Measurements from ENCODE around the gene ACE.
A peak's percentile ranks its signal among the peaks of the same experiment; 100 is the strongest.

Gene ACE

GRCh38 chr17:63492940-63493339, 16.1 kb downstream of the ACE start:
- no peak for DNase-seq

- no peak for DNase-seq
Measured at GRCh38 chr17:63493411-63493810, 16.6 kb downstream of the ACE start.

- no peak for DNase-seq
Measured at GRCh38 chr17:63494300-63494928, 17.6 kb downstream of the ACE start.

GRCh38 chr17:63495491-63495890, 18.6 kb downstream of the ACE start:
- DNase-seq: no peak

- no peak for DNase-seq
Measured at GRCh38 chr17:63496177-63496576, 19.3 kb downstream of the ACE start.

- no peak for DNase-seq
Measured at GRCh38 chr17:63496663-63497400, 20.0 kb downstream of the ACE start.

GRCh38 chr17:63497708-63498483, 21.0 kb downstream of the ACE start:
- no peak for DNase-seq

DNA sequence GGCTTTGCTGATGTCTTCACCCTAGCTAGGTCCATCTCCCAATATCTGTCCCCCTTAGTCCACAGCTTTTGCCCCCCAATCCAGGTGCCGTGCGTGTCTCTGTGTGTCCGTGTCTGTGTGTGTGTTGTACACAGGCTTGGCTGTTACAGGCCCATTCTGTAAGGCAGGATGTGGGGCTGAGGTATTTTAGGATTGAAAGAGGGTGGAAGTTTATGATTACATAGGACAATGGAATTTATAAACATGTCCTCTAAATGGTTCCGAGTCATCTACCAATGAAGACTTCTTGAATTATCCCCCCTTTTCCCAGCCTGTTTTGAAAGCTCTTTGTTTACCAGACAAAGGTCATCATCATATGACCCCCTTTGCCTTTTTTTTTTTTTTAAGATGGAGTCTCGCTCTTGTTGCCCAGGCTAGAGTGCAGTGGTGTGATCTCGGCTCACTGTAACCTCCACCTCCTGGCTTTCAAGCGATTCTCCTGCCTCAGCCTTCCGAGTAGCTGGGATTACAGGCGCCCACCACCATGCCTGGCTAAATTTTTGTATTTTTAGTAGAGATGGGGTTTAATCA, 21.9 kb downstream of the ACE start:
- no peak for DNase-seq

DNA sequence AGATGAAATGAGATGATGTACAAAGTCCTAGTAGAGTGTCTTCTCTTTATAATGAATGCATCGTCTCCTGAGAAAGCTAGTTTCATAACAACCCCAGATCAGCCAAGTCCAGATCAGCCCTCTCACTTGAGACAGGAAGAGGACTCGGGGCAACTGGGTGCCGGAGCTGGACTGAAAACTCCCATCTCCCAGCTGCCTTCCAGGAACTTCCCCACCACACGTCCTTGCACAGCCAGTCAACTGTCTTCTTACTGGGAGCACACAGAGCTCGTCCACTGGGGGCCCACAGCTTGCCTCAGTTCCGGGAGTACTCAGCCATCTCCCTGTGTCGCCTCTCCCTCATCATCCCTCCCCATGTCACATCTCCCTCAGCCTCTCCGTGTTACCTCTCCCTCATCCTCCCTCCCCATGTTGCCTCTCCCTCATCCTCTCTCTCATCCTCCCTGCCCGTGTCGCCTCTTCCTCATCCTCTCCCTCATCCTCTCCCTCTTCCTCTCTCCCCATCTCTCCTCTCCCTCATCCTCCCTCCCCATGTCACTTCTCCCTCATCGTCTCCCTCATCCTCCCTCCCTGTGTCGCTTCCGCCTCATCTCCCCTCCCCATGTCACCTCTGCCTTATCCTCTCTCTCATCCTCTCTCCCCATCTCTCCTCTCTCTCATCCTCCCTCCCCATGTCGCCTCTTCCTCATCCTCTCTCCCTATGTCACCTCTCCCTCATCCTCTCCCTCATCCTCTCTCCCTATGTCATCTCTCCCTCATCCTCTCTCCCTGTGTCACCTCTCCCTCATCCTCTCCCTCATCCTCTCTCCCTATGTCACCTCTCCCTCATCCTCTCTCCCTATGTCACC, 23.9 kb downstream of the ACE start:
- DNase-seq: no peak

- DNase-seq: no peak
Measured at GRCh38 chr17:63503341-63503705, 26.5 kb downstream of the ACE start.

- DNase-seq: no peak
Measured at GRCh38 chr17:63504261-63504660, 27.4 kb downstream of the ACE start.

GRCh38 chr17:63505341-63505740, 28.5 kb downstream of the ACE start:
- no peak for DNase-seq

DNA sequence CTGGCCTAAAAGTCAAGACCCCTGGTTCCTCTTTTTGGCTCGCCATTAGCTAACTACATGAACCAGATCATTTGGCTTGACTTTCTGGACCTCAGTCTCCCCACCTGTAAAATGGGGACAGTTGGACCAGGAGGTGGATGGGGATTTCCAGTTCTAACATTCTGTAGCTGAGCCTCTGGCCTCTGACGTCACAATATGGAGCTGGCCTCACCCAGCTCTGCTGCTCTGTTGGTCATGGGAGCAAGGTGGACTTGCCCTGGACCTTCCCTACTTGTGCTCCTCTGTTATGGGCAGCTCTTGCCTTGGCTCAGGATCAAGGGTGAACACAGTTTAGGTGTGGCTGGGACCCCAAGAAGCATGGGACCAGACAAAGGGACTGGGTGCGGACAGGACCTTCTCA, 29.8 kb downstream of the ACE start:
- DNase-seq: no peak

GRCh38 chr17:63511331-63511730, 34.5 kb downstream of the ACE start:
- DNase-seq: no peak

- DNase-seq: no peak
Measured at GRCh38 chr17:63512388-63512787, 35.5 kb downstream of the ACE start.

GRCh38 chr17:63512896-63513644, 36.2 kb downstream of the ACE start:
- no peak for DNase-seq

DNA sequence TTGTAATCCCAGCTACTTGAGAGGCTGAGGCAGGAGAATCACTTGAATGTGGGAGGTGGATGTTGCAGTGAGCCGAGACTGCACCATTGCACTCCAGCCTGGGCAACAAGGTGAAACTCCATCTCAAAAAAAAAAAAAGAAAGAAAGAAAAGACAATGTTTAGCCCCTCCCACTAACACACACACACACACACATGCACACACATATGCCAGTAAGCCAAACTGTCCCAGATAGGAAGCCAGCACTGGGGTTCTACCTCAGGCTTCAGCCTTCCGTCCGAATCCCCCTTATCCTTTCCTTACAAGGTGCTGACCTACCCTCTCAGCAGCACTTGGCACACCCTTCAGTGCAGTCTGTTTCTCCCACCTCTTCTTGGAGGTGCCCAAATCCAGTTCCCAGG, 37.6 kb downstream of the ACE start:
- no peak for DNase-seq

DNA sequence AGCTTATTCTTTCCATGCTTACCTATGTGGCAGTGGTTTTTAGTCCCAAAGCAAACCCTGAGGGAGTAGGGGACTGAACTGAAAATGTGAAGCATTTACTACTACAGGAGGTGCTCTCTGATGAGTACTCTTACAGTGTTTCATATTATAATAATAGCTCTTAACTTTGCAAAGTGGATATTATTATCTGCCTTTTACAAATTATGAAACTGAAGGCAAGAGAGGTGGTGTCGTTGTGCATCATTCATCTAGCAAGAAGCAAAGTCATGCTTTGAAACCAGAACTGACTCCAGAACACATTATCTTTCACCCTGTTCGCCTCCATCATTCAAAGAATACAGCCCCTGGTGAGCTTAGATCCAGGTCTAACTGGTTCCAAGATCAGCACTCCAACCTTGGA, 38.1 kb downstream of the ACE start:
- DNase-seq: no peak

DNA sequence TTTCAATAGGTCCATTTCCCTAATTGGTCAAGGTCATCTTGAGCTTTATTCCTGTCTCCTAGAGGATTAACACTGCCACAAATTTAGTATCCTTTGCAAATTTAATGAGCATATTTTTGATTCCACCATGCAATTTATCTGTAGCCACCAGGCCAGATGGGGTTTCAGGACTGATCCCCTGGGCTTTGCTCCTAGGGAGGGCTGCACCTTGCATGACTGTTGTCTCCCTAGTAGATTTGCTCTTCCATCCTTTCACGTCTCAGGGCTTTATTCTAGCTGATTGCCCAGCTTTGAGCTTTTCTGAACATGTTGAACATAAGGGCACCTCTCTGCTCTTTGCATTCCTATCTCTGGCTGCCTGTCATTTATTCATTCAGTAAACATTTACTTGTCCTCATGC, 38.6 kb downstream of the ACE start:
- no peak for DNase-seq

DNA sequence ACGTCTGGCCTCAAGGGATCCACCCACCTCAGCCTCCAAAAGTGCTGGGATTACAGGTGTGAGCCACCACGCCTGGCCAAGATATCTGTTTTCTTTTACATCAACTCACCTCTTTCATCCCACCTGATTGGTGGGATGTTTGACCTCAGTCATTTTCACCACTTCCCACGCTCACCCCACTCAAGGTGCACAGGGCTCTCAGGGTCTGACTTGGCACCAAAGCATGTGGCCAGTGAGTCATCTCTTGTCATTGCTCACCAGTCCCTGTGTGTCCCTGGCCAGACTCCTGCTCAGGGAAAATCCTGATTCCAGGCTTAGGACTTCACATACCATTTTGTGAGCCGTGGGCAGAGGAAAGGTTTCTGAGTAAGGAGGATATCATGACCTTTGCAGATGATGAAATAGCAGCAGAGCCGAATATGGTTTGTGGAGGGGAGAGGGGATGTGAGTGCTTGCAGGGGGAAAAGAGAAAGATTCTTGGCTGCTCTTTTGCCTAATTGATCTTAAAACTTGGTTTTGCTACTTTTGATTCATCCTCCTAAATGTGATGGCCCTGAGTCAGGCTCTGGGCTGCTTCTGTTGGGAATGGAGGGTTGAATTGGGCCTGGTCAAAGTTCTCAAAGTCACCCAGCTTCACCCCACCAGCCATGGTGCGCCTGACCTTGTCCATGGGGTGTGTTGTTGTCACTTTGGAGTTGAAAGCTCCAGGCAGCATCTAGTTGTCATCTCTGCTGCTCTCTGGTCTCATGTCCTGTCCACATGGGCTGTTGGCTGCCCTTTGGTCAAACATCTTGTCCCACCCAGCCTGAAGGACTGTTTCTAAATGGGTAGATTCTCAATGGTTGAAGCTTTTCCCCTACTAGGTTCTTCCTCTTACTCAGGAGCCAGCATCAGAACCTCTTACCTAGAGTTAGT, 40.3 kb downstream of the ACE start:
- DNase-seq: peak; percentile 55

All from activated naive CD4-positive, alpha-beta T cell treated with Interleukin-2 at 50 U/mL for 16 hours (primary cell).